Ectodermal cell (in vitro differentiated cells): ENCODE results near the gene HIVEP3.

ENCODE experiments used
- H3K27ac ChIP-seq: 2 replicates; pipeline ENCODE4 v1.7.0; 2013; ENCODE audit warnings: mild to moderate bottlenecking, low read depth, low read length; ENCODE audit not compliant: insufficient read depth, poor library complexity, severe bottlenecking
- H3K27me3 ChIP-seq: 2 replicates; pipeline ENCODE4 v1.7.0; 2013; ENCODE audit warnings: mild to moderate bottlenecking, low read length; ENCODE audit not compliant: insufficient read depth, control insufficient read depth, poor library complexity, severe bottlenecking
- H3K36me3 ChIP-seq: one replicate; pipeline ENCODE4 v1.7.0; 2013; ENCODE audit warnings: low read length; ENCODE audit not compliant: control insufficient read depth, insufficient read depth
- H3K4me1 ChIP-seq: one replicate; pipeline ENCODE4 v1.7.0; 2013; ENCODE audit warnings: low read length; ENCODE audit not compliant: control insufficient read depth, insufficient read depth
- H3K4me3 ChIP-seq: 2 replicates; pipeline ENCODE4 v1.7.0; 2013; ENCODE audit warnings: low read depth, low read length, control low read depth; ENCODE audit not compliant: insufficient read depth
- H3K9me3 ChIP-seq: 2 replicates; pipeline ENCODE4 v1.7.0; 2013; ENCODE audit warnings: mild to moderate bottlenecking, low read length, moderate library complexity; ENCODE audit not compliant: control insufficient read depth
- WGBS, 2 experiments: methylation state at CpG; one replicate each; pipeline ENCODE4 v1.1.7; 2013; ENCODE audit warnings: missing lambda C conversion rate in 2 of 2; 5-methylcytosine and 5-hydroxymethylcytosine counted together

HIVEP3 gene

GRCh38 chr1:41535276-41535675, 383.4 kb downstream of the HIVEP3 start:
- Histone ChIP-seq H3K4me1 (no peaks in the 10 kb centered on the region), H3K27ac (no peak overlapping the region), H3K9me3 (no peaks in the 10 kb centered on the region), H3K36me3 (no peaks in the 10 kb centered on the region), H3K4me3 (no peak overlapping the region), H3K27me3 (no peaks in the 10 kb centered on the region)
- 93 to 94% methylated on average over 6 of the region's 6 CpGs for WGBS, 2 experiments

GRCh38 chr1:41534181-41535076, 384.3 kb downstream of the HIVEP3 start:
- WGBS, 2 experiments, result 88 to 91% methylated on average over 16 to 17 of the region's 17 CpGs
- H3K27me3 ChIP-seq, result no peaks in the 10 kb centered on the region
- H3K9me3 ChIP-seq, result no peaks in the 10 kb centered on the region
- H3K4me1 ChIP-seq, result no peaks in the 10 kb centered on the region
- H3K4me3 ChIP-seq, result no peak overlapping the region
- H3K36me3 ChIP-seq, result no peaks in the 10 kb centered on the region
- H3K27ac ChIP-seq, result no peak overlapping the region

- Histone ChIP-seq H3K27ac (no peak overlapping the region), H3K36me3 (no peaks in the 10 kb centered on the region), H3K9me3 (no peaks in the 10 kb centered on the region), H3K27me3 (no peaks in the 10 kb centered on the region), H3K4me3 (no peak overlapping the region), H3K4me1 (no peaks in the 10 kb centered on the region)
- WGBS, 2 experiments, result 92 to 93% methylated on average over 5 of the region's 5 CpGs
Observed at GRCh38 chr1:41533731-41534080, 385.0 kb downstream of the HIVEP3 start.

GRCh38 chr1:41533016-41533730, 385.5 kb downstream of the HIVEP3 start:
- H3K9me3 ChIP-seq, result no peaks in the 10 kb centered on the region
- 90 to 91% methylated on average over 12 of the region's 12 CpGs for WGBS, 2 experiments
- no peaks in the 10 kb centered on the region for H3K36me3 ChIP-seq
- no peaks in the 10 kb centered on the region for H3K27me3 ChIP-seq
- no peak overlapping the region for H3K27ac ChIP-seq
- H3K4me3 ChIP-seq, result no peak overlapping the region
- H3K4me1 ChIP-seq, result no peaks in the 10 kb centered on the region

- no peak overlapping the region for H3K4me3 ChIP-seq
- no peak overlapping the region for H3K27ac ChIP-seq
- WGBS, 2 experiments, result 86 to 89% methylated on average over 8 of the region's 8 CpGs
Observed at GRCh38 chr1:41532206-41532975, 386.3 kb downstream of the HIVEP3 start.

GRCh38 chr1:41530411-41530810, 388.3 kb downstream of the HIVEP3 start:
- H3K4me3 ChIP-seq, result no peak overlapping the region
- H3K27ac ChIP-seq, result no peak overlapping the region
- no peaks in the 10 kb centered on the region for H3K27me3 ChIP-seq
- no peaks in the 10 kb centered on the region for H3K9me3 ChIP-seq
- no peaks in the 10 kb centered on the region for H3K36me3 ChIP-seq
- no peaks in the 10 kb centered on the region for H3K4me1 ChIP-seq
- WGBS, 2 experiments, result 89 to 94% methylated on average over 5 of the region's 5 CpGs

More at GRCh38 chr1:41532206-41532975, 386.3 kb downstream of the HIVEP3 start:
- H3K36me3 ChIP-seq, result no peaks in the 10 kb centered on the region
- H3K9me3 ChIP-seq, result no peaks in the 10 kb centered on the region
- no peaks in the 10 kb centered on the region for H3K27me3 ChIP-seq
- no peaks in the 10 kb centered on the region for H3K4me1 ChIP-seq

- Histone ChIP-seq H3K9me3 (no peaks in the 10 kb centered on the region), H3K4me3 (no peak overlapping the region), H3K27ac (no peak overlapping the region), H3K4me1 (no peaks in the 10 kb centered on the region), H3K36me3 (no peaks in the 10 kb centered on the region), H3K27me3 (no peaks in the 10 kb centered on the region)
- 90 to 91% methylated on average over 23 of the region's 23 CpGs for WGBS, 2 experiments
Observed at GRCh38 chr1:41529621-41530395, 388.9 kb downstream of the HIVEP3 start.

- no peak overlapping the region for H3K4me3 ChIP-seq
- no peaks in the 10 kb centered on the region for H3K4me1 ChIP-seq
- no peak overlapping the region for H3K27ac ChIP-seq
- no peaks in the 10 kb centered on the region for H3K36me3 ChIP-seq
- 78% methylated on average over 7 of the region's 7 CpGs for WGBS, 2 experiments
- no peaks in the 10 kb centered on the region for H3K27me3 ChIP-seq
- H3K9me3 ChIP-seq, result no peaks in the 10 kb centered on the region
Observed at GRCh38 chr1:41528726-41529605, 389.8 kb downstream of the HIVEP3 start.

GRCh38 chr1:41528106-41528505, 390.6 kb downstream of the HIVEP3 start:
- H3K36me3 ChIP-seq, result no peaks in the 10 kb centered on the region
- H3K4me1 ChIP-seq, result no peaks in the 10 kb centered on the region
- H3K4me3 ChIP-seq, result no peak overlapping the region
- no peaks in the 10 kb centered on the region for H3K27me3 ChIP-seq
- H3K27ac ChIP-seq, result no peak overlapping the region
- no peaks in the 10 kb centered on the region for H3K9me3 ChIP-seq
- 91 to 92% methylated on average over 3 of the region's 3 CpGs for WGBS, 2 experiments
